ENCODE data around the gene HRCT1.

The HRCT1 gene

DNA sequence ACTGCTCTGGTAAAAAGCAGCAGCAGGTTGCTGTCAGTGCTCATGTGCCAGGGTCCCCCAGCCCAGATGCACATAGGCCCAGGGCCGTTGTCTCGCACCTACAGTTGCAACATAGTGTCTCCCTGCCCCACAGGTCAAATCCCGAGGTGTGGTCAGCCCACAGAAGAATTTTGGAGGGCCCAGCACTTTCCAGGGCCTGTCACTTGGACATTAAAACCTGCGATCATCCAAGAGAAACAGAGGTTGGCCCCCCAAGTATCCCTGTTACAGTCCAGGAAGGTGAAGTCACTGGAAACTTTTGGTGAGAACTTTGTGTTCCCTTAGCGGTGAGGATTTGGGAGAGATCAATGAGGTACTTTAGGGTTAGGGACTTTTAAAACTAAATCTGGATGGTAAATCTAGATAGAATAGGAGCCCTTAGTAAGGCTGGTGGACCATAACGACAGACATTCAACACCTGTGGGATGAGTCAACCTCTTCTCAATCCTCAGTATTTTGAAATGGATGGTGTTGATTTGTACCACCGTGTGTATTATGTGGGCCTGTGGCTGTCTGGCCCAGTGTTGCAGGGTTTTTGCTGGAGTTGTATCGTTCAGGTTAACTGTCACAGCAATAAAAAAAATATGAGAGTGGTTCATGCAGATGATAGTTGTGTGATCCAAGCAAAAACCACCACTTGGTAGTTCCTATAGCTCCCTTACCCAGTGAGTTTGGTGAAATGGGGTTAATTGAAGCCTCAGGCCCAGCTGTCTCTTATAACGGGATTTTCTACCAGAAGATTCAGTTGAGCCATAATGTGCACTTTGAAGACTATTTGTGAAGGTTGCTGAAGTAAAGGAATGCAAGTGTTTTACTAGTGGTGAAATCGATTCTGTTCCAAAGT lies 32.7 kb downstream of the HRCT1 start:
- FAIRE-seq (no peak), DNase-seq (ENCODE audit: insufficient read length, low spot score) (no peak)
- TF ChIP-seq SPI1 (IDR thresholded peaks at IDR 0.05; ENCODE audit: low read depth, low read length) (no peak), PAX5 (IDR thresholded peaks at IDR 0.05; ENCODE audit: insufficient read depth, low read length, severe bottlenecking) (no peak), POLR2A (IDR thresholded peaks at IDR 0.05; ENCODE audit: low read depth, low read length) (no peak), POU2F2 (IDR thresholded peaks at IDR 0.05; ENCODE audit: low read depth, low read length) (no peak), POLR2AphosphoS5 (IDR thresholded peaks at IDR 0.05; ENCODE audit: low read depth, low read length) (no peak), TAF1 (IDR thresholded peaks at IDR 0.05; ENCODE audit: low read depth, low read length) (no peak)

DNA sequence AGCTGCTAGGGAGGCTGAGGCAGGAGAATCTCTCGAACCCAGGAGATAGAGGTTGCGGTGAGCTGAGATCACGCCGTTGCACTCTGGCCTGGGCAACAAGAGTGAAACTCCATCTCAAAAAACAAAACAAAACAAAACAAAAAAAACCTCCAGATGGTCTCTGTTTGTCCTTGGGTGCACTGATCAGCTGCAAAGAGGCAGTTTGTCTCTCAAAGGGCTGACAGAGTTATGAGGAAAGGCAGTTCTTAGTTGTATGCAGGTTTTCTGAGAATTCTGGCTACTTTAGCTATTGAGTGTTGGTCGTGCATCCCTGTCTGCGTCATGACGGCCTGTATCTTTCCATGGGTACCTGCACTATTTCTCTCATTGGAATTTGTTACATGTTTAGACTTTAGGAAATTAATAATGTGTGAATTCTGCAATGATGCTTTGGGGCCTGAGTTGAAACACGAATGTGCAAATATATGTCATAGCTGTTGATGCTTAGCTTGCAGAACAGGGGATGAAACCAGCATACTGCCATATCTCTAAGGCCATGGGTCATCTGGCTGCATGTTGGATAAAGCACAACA lies 33.8 kb downstream of the HRCT1 start:
- TF ChIP-seq TAF1 (IDR thresholded peaks at IDR 0.05; ENCODE audit: low read depth, low read length), result no peak
- no peak for TF ChIP-seq PAX5 (IDR thresholded peaks at IDR 0.05; ENCODE audit: insufficient read depth, low read length, severe bottlenecking)
- no peak for TF ChIP-seq SPI1 (IDR thresholded peaks at IDR 0.05; ENCODE audit: low read depth, low read length)
- no peak for TF ChIP-seq POLR2A (IDR thresholded peaks at IDR 0.05; ENCODE audit: low read depth, low read length)
- no peak for TF ChIP-seq POLR2AphosphoS5 (IDR thresholded peaks at IDR 0.05; ENCODE audit: low read depth, low read length)
- no peak for TF ChIP-seq POU2F2 (IDR thresholded peaks at IDR 0.05; ENCODE audit: low read depth, low read length)
- DNase-seq (ENCODE audit: insufficient read length, low spot score) (no peak), FAIRE-seq (no peak)

DNA sequence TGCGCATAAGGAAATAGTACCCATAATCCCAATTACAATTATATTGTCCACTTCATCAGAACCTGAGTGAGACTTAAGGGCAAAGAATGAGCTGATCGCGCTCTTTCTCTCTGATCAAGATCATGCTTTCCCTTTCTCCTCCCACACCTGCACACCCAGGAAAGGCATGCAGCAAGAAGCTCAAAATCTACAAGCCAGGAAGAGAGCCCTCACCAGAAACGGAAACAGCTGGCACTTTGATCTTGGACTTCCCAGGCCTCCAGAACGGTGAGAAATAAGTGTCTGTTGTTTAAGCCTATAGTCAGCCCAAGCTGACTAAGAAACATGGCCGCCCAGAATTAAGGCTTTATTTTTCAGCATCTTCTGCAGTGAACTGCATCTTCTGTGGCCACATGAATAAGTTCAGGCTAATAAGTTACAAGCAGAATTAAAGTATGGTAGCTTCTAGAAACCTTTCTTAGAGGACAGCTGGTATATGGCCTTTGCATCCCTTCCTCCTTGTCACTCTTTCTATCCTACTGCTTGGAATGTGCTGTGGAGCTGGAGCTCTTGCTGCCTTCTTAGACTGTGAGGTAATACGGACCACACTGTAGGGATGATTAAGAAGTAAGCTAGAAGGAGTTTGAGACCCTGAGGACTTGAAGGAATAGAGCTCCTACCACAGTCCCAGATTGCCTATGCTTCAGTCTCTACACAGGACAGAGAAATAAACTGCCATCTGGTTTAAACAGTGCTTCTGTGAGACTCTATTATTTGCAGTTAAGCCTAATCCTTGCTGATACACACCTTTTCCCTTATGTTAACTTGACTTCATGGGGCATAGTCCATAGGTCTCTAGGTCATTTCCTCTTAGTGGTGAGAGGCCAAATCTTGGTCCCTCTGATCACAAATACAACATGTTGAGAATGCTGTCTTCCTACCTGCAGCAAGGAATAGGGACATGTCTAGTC lies 34.7 kb downstream of the HRCT1 start:
- FAIRE-seq (peak; percentile 23), DNase-seq (ENCODE audit: insufficient read length, low spot score) (no peak)
- TF ChIP-seq POU2F2 (IDR thresholded peaks at IDR 0.05; ENCODE audit: low read depth, low read length), result no peak
- no peak for TF ChIP-seq PAX5 (IDR thresholded peaks at IDR 0.05; ENCODE audit: insufficient read depth, low read length, severe bottlenecking)
- no peak for TF ChIP-seq POLR2AphosphoS5 (IDR thresholded peaks at IDR 0.05; ENCODE audit: low read depth, low read length)
- no peak for TF ChIP-seq POLR2A (IDR thresholded peaks at IDR 0.05; ENCODE audit: low read depth, low read length)
- TF ChIP-seq SPI1 (IDR thresholded peaks at IDR 0.05; ENCODE audit: low read depth, low read length), result no peak
- TF ChIP-seq TAF1 (IDR thresholded peaks at IDR 0.05; ENCODE audit: low read depth, low read length), result no peak

DNA sequence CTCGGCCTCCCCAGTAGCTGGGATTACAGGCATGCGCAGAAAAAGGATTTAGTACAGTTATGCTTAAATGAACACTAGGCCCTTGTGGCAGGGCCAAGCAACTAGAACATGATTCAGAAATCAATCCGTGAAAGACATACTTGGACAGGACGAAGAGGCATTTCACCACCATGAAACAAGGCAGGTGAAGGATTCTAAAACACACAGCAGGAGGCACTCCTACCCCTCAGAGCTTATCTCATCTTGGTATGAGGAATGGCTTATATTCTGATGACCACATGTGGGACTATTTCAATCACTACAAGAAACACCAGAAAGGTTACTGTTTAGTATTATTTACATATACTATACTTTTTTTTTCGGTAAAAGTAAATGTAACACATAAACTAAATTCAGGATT lies 36.3 kb downstream of the HRCT1 start:
- TF ChIP-seq PAX5 (IDR thresholded peaks at IDR 0.05; ENCODE audit: insufficient read depth, low read length, severe bottlenecking) (no peak), POU2F2 (IDR thresholded peaks at IDR 0.05; ENCODE audit: low read depth, low read length) (no peak), POLR2A (IDR thresholded peaks at IDR 0.05; ENCODE audit: low read depth, low read length) (no peak), POLR2AphosphoS5 (IDR thresholded peaks at IDR 0.05; ENCODE audit: low read depth, low read length) (no peak), TAF1 (IDR thresholded peaks at IDR 0.05; ENCODE audit: low read depth, low read length) (no peak), SPI1 (IDR thresholded peaks at IDR 0.05; ENCODE audit: low read depth, low read length) (no peak)
- DNase-seq (ENCODE audit: insufficient read length, low spot score) (no peak), FAIRE-seq (no peak)

DNA sequence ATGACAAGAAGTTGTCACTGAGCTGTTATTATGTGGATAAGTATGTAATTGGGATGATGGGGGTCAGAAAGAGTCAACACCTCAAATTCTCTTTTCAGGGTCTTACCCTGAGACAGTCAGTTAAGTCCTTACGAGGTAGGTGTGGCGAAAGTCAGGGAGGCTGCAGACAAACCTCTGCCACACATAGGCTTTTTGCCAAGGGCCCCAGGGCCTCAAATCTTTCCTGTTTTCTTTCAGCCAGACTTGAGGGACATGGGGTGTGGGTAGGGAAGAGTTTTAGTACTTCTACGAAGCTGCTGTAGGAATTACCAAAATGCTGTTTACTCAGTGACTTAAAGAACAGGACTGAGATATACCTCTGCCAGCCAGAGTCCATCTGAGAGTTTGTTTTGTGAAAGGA lies 38.2 kb downstream of the HRCT1 start:
- DNase-seq (ENCODE audit: insufficient read length, low spot score) (no peak), FAIRE-seq (no peak)
- TF ChIP-seq POU2F2 (IDR thresholded peaks at IDR 0.05; ENCODE audit: low read depth, low read length) (no peak), POLR2A (IDR thresholded peaks at IDR 0.05; ENCODE audit: low read depth, low read length) (no peak)

DNA sequence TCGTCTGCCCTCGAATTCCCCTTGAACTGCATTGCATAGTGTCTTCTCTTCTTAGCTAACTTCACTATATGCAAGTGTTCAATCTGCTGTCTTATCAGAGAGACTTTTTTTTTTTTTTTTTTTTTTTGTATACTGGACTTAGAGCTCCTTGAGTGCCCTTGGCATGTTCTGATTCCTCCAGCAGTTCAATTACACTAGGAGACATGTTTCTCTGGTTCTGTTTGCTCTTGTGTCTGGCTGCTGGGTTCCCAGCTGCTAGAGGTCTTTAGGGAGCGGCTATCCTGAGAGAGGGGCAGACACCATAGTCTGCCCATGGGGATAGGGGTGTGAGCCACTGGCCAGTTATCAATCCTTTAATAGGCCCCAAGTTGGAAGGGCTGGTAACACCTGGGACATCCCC lies 38.8 kb downstream of the HRCT1 start:
- FAIRE-seq, result no peak

DNA sequence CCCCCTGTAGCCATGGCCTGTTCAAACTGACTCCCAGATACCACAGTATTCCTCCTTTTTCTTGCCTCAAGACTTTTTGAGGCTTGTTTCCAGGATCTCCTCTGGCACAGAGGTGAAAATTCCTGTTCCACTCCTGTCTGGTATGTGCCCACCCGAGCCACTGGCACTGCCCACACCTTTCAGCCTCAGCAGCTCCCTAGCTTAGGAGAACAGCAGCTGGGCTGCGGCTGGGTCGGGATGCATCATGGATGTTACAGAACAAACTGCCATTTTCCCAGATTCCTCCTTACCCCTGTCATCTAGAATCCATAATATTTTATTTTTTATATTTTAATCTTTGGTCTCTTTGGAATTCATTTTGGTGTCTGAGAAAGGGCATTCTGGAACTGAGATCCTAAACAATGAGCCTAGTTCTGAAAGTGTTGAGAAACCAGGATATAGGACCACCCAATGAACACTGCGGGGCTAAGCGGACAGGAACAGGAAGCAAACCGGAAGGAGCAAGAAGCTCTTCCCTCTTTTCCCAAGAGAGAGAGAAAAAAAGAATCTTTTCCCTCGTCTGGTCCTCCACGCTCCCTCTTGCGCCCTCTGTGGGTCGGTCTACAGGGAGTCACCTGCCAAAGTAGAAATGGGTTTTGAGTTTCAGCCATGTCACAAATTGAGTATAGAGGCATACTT lies 39.5 kb downstream of the HRCT1 start:
- DNase-seq (ENCODE audit: insufficient read length, low spot score) (peak; percentile 23), FAIRE-seq (peak; percentile 61)
- TF ChIP-seq POLR2A (IDR thresholded peaks at IDR 0.05; ENCODE audit: low read depth, low read length), result no peak
- no peak for TF ChIP-seq POU2F2 (IDR thresholded peaks at IDR 0.05; ENCODE audit: low read depth, low read length)
- no peak for TF ChIP-seq POLR2AphosphoS5 (IDR thresholded peaks at IDR 0.05; ENCODE audit: low read depth, low read length)
- no peak for TF ChIP-seq PAX5 (IDR thresholded peaks at IDR 0.05; ENCODE audit: insufficient read depth, low read length, severe bottlenecking)
- no peak for TF ChIP-seq TAF1 (IDR thresholded peaks at IDR 0.05; ENCODE audit: low read depth, low read length)
- no peak for TF ChIP-seq SPI1 (IDR thresholded peaks at IDR 0.05; ENCODE audit: low read depth, low read length)

More for the DNA sequence above, 38.8 kb downstream of the HRCT1 start:
- TF ChIP-seq POLR2A (IDR thresholded peaks at IDR 0.05; ENCODE audit: low read depth, low read length), result no peak
- TF ChIP-seq POU2F2 (IDR thresholded peaks at IDR 0.05; ENCODE audit: low read depth, low read length), result no peak
- TF ChIP-seq SPI1 (IDR thresholded peaks at IDR 0.05; ENCODE audit: low read depth, low read length), result no peak
- TF ChIP-seq TAF1 (IDR thresholded peaks at IDR 0.05; ENCODE audit: low read depth, low read length), result no peak
- no peak for DNase-seq (ENCODE audit: insufficient read length, low spot score)

DNA sequence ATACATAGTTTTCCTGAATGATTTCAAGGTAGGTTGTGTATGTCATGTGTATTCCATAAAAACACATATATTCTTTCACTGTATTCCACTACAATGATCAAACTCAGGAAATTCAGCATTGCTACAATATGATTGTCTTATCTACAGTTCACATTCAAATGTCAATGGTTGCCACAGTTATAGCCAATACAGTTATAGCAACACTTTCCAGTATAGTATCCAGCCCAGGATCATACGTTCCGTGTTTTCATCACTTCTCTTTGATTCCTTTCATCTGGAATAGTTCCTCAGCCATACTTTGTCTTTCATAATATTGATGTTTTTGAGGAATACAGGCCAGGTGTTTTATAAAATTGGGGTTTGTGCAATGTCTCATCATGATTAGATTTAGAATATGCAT lies 42.4 kb downstream of the HRCT1 start:
- FAIRE-seq, result no peak
- no peak for DNase-seq (ENCODE audit: insufficient read length, low spot score)
- TF ChIP-seq TAF1 (IDR thresholded peaks at IDR 0.05; ENCODE audit: low read depth, low read length) (no peak), POLR2AphosphoS5 (IDR thresholded peaks at IDR 0.05; ENCODE audit: low read depth, low read length) (no peak), SPI1 (IDR thresholded peaks at IDR 0.05; ENCODE audit: low read depth, low read length) (no peak), POU2F2 (IDR thresholded peaks at IDR 0.05; ENCODE audit: low read depth, low read length) (no peak), PAX5 (IDR thresholded peaks at IDR 0.05; ENCODE audit: insufficient read depth, low read length, severe bottlenecking) (no peak), POLR2A (IDR thresholded peaks at IDR 0.05; ENCODE audit: low read depth, low read length) (no peak)

Data from GM12891 (cell line).